Activated CD8-positive, alpha-beta memory T cell treated with anti-CD3 and anti-CD28 coated beads for 48 hours (primary cell): Measurements from ENCODE around the gene LSM10.

ENCODE experiments used
- DNase-seq, 3 experiments: peaks; one replicate each; pipeline ENCODE4 v3.0.0-alpha.2; 2020; ENCODE audit warnings: low read depth in 2 of 3, low spot score in 2 of 3

LSM10 gene

DNA sequence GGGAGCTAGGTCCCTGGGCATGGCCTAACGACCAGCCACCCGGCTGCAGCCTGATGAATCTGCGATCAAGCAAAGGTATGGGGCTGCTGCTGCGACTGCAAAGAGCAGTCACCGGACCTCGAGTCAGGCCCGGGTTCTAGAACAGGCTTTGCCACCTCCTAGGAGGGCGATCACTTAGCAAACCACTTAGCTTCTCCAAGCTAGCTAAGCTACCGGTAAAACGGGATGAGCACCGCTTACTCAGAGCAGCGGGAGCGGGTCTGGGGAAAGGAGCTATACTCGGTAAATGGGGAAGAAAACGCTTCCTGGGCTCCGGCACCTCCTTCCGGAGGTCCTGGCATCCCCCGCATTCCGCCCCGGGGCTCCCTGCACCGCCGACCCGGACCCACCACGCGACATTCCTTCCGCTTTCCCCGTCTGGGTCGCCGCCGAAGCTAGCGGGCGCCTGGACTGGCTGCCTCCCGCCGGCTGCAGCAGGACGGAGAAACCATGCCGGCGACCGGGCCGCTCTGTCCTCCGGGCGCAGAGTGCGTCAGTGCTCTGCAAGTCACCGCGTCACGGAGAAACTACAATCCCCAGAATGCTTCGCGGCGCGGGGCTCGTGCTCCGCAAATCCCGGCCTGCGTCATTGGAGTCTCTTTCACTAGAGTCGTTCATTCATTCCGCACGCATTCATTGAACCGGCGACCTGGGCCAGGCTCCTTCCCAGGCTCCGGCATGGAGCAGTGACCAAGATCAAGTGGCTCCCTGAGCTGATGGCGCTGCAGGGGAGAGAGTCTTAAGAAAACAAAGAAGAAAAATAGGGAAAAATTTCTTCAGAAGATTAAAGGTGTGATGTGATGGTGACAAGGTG is at the start of gene LSM10:
TSS of gene LSM10 (minus strand) at position 531 of the 853 bp plus-strand sequence. CDS start 3,779 bp downstream, outside the sequence.
- peak; percentile 74 to 83 (median 80) for DNase-seq

DNA sequence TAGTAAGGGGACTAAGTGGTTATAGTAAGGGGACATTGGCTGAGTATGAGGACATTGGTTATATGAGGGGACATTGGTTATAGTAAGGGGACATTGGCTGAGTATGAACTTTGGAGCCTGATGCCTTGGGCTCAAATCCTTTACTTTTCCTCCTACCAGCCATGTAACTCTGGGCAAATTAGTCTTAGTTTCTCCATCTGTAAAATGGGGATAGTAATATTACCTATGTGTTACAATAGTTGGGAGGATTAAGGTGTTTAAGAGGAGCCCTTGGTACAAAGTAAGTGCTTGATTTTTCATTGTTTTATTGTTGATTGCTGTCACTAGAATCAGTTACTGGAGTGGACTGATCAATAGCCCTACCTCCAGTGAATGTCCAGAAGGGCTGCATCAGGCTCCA is 49.7 kb upstream of the LSM10 start:
- no peak for DNase-seq

DNA sequence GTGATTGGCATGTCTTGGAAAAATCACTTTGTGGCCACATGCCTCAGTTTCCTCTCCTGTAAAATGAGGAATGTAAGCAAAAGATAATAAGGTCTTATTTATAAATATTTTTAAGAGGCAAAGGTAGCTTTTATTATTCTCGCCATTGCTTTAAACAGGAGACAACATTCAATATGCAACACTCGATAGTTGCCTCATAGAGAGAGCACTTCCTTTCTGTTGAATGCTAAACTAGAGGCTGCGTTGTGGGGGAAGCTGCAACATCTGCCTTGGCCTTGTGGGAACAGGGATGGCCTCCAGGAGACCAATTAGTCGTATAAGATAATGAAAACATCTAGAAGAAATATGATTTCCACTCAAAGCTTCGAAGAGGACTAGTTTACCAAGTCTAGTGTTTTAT is 49.0 kb upstream of the LSM10 start:
- no peak for DNase-seq

- no peak for DNase-seq
Observed at GRCh38 chr1:36446271-36446670, 48.6 kb upstream of the LSM10 start.

DNA sequence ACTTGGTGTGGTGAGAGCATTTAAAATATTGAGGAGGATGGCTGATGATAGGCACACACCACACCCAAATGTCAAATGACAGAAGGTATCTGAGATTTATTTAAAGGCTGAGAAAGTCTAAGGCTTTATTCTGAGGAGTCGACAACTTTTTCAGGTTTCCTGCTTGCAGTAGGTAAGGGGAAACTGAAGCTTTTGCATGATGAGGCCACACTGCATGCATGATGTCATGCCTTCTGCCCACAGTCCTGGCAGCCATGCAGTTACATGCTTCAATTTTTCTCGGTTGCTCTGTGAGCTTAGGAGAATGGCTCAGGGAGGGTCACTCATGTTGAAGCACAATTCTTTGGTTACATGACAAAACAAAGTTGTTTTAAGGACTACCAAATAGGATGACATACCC is 45.6 kb upstream of the LSM10 start:
- no peak for DNase-seq

DNA sequence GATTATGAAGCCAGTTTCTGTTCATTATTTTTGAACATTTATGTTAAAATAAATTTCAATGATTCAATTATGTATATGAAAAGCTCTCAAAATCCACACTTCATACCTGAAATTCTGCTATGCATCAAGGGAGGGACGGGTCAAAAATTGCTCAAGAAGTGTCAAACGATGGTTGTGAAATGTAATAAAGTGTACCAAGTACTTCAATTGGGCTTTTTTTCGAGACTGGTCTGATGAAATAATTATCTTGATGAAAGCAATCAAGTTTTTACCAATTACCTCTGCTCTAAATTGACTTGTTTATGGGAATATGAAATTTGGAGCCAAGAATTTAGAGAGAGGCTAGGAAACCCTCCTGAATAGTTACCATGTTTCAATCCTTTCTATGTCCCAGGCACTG is 44.6 kb upstream of the LSM10 start:
- DNase-seq, result no peak

- no peak for DNase-seq
Observed at GRCh38 chr1:36440646-36441045, 42.9 kb upstream of the LSM10 start.

- DNase-seq, result no peak
Observed at GRCh38 chr1:36440044-36440443, 42.3 kb upstream of the LSM10 start.

DNA sequence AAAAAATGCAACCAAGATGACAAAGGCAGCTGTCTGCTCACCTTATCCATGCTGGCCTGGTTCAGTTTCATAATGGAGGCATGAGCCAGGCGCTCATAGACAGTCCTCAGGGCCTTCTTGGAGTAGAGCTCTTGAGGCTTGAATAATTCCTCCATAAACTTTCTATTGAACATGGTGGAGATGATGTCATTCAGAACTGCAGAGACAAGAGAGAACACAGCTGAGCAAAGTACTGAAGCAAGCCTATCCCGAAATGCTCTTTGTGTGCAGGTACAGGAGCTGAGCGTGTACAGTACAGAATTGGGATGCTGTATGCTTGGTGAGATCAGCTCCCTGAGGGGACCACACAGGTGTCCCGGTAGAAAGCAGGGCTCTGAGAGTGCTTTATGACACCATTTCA is 41.0 kb upstream of the LSM10 start:
- no peak for DNase-seq

DNA sequence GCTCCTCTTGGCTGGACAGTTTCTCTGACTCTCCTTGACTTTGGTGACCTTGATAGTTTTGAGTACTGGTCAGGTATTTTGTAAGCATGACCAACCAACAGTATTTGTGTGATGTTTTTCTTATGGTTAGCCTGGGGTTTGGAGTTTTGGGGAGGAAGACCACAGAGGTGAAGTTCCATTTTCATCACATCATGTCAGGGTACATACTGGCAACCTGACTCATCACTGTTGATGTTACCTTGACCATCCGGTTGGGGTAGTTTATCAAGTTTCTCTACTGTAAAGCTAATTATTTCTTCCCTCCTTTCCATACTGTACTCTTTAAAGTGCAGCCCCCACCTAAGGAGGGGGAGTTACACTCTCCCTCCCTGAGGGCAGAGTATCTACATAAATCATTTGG is 39.1 kb upstream of the LSM10 start:
- DNase-seq, result no peak

- DNase-seq, result no peak
Observed at GRCh38 chr1:36433102-36433501, 35.4 kb upstream of the LSM10 start.

DNA sequence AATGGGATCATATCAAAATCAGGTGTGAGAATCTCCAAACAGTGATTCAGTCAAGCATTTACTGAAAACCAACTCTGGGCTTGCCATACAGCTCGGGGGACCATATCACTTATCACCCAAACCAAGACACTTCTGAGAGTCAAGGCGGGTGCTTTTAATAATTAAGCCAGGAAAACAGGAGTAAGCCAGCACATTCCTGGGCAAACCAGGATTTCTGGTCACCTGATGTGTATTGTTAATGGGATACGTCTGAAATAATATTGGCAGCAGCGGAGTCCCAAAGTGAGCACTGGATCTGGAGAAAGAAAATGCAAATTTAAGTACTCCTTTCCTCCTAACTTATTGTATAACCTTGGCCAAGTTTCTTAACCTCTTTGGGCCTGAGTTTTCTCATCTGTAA is 34.9 kb upstream of the LSM10 start:
- DNase-seq, result no peak

GRCh38 chr1:36425791-36426190 is 28.1 kb upstream of the LSM10 start:
- DNase-seq, result no peak

GRCh38 chr1:36421649-36422048 is 23.9 kb upstream of the LSM10 start:
- DNase-seq, result no peak

DNA sequence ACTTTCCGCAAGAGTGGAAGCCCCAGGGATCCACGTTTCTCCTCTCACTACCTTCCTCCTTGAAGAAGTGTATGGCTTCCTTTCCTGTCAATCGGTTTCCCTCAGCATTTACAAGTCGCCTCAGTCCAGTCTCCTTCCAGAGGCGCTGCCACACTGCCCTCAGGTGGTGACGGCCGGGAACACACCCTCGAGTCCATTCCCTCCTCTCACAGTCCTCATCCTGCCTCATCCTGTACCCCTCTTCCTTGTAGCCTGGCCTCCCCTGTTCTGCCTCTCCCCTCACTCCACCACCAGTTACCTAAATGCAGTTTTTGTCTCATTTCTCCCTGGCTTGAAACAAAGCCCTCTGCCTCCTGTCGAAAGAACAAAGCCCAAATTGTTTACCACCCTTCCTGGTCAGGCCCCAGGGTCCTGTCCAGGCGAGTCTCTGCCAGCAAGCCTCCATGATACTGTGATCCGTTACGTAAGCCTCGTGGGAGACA is 23.2 kb upstream of the LSM10 start:
- DNase-seq, result peak; percentile 70 to 97 (median 94)

GRCh38 chr1:36420409-36420808 is 22.7 kb upstream of the LSM10 start:
- DNase-seq, result no peak

- DNase-seq, result no peak
Observed at GRCh38 chr1:36419569-36419968, 21.9 kb upstream of the LSM10 start.

DNA sequence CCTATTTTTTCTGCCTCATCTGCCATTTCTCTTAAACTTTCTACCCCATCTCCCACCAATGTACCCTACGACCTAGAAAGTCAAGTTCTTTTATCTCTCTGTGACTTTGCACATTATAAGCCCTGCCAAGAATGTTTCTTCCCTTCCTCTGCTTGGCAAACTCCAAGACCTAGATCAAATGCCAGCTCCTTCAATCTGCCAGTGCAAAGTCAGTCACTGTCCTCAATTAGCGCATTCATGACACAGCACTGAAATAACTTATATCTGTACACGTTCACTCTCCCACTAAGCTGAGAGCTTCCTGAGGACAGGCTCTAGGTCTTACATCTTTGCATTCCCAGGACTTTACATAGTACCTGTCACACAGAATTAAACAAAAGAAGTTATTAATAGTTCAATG is 21.4 kb upstream of the LSM10 start:
- DNase-seq, result no peak

DNA sequence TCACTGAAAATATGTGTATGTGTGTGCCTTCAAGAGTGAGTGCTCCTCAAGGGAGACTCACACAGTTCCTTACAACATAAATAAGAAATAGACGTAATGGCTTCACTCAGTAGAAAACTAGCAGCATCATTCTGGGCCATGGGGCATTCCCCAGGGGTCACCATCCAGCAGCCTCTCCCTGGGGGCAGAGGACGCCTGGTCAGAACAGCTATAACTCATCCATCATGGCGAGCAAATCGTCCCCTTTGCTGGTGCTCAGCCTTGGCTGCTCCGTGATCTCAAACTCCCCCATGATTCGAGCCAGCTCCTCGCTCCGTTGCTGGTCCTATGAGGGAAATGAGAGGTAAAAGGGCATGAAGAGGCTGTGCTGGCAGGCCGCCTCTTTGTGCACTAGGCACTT is 20.2 kb upstream of the LSM10 start:
- no peak for DNase-seq

- no peak for DNase-seq
Observed at GRCh38 chr1:36415661-36416326, 18.1 kb upstream of the LSM10 start.

GRCh38 chr1:36414384-36414783 is 16.7 kb upstream of the LSM10 start:
- DNase-seq, result no peak
